HG03175 (cell line): ENCODE measurements around the gene TMEM238L.

Experiments
- ATAC-seq: cut with Tn5 transposase; IDR thresholded peaks from one replicate; pipeline ENCODE4 v1.9.1; 2021; ENCODE audit warnings: mild to moderate bottlenecking, moderate library complexity; ENCODE audit not compliant: unreplicated experiment

TMEM238L gene

GRCh38 chr17:10805911-10806310 lies 2.0 kb upstream of the TMEM238L start:
- ATAC-seq, result no peak

GRCh38 chr17:10804546-10804945 lies 647 bp upstream of the TMEM238L start:
- ATAC-seq, result no peak

DNA sequence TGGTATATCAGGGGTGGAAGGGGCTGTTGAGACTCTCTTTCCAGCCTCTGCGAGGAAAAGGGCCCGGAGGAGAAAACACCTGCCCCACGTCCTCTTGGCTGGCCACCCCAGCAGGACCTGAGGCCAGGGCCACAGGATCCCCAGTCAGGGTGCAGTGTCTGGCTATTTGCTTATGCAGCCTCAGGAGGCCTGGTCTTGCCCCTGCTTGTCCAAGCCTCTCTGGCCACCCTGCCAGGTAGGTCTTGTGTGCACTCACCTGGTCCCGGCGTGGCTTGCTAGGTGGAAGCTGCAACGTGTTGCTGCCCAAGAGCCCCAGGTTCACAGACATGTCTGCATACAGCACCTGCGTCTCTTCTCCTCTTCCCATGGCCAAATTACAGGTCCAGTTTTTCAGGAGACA lies 549 bp downstream of the TMEM238L start:
- ATAC-seq, result no peak

DNA sequence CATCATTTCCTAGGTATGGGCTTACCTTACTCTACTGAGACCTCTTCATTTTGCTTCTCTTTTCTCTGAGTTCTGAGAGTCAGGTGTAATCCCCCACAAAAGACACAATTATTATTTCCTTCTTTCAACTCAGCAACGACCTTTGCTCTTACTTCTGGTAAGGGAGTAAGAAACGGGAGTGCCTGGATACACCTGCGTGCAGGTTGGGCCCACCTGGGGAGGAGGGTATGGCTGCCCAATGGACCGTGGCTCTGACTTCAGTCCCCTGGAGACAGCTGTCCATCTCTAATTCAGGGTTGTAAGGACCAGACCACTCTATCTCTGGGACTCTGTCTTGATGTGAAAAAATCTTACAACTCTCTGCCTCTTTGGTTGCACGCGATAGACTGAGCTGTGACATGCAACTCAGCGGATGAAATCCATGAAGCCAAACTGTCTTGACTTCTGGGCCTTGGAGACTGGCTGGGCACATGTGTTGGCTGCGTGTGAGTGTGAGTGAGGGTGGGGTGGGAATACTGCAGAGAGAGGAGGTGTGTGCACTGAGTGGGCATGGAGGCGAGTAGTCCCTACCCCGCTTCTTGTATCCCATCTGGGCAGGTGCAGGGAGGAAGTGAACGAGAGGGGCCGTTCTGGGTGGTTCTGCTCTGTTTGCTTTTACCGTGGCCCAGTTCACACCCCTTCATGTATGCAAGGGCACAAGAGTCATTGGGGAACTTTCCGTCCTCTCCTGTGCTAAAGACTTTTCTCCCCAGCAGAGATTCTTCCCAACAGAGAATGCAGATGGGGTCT lies 1.2 kb downstream of the TMEM238L start:
- no peak for ATAC-seq

GRCh38 chr17:10799407-10799806 lies 4.5 kb downstream of the TMEM238L start:
- ATAC-seq, result no peak

- ATAC-seq, result no peak
Measured at GRCh38 chr17:10798910-10799309, 5.0 kb downstream of the TMEM238L start.

DNA sequence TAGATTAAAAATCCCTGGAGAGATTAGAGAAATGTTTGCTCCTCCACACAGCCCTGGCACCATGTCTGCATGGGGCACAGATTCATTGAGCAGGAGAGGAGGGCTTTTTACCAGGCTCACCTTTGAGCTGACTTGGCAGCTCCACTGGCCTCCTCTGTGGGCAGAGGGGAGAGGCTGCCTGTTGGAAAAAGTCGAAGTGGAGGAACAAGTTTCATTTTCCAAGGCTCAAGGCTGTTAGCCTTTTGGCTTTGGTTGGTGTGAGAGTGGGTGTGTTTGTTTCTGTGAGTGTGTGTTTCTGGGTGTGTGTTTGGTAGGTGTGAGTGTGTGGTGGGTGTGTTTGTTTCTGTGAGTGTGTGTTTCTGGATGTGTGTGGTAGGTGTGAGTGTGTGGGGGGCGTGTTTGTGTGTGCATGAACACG lies 5.6 kb downstream of the TMEM238L start:
- ATAC-seq, result no peak

DNA sequence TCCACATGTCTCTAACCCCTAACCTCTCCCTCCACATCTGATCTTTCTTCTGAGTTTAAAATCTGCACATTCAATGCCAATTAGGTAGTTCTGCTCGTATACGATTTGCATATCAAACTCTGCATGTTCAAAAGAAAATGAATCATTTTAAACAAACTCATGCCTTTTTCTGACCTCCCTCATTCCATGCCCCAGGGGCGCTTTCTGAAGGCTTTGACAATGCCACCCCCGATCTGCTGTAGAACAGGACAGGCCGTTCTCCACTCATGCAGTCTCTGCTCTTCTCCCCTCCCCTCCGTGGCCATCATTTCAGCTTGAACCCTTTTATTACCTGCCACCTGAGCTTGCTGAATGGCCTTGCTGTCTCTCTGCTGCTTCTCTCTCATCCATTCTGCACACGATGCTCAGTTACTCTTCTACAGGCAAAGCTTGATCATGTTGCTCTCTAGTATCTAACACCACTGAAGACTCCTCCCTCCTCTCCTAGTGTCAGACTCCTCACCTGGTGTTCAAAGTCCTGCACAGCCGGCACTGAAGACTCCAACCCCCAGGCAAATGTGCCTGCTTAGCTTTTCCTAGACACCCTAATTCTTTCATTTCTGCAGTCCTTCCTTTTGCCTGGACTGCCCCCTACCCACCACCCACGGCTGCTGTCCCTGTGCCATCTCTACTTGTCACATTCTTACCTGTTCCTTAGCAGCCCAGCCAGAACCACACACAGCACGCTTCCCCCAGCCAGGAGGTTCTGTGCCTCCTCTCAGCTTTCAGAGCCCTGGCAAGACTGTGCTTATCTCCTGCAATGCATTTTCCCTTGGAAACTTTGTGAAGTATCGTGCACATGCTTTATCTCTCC lies 6.2 kb downstream of the TMEM238L start:
- ATAC-seq, result no peak

DNA sequence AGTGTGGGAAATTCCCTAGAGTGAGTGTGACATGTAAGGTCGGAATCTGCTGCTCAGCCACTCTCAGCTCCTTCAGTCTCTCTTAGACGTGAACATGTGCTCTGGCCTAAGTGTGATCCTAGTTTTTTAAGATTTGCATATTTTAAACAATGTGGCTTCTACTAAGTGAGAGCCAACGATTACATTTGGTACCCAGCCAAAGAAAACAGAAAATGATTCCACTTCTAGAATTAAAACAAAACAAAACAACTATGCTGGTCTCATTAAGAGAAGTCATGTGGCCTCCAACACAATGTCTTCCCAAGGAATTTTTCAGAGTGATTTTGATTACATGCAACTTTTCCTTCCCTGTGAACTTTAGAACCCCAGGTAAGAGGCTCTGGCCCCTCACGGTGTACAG lies 10.1 kb downstream of the TMEM238L start:
- ATAC-seq, result no peak

- no peak for ATAC-seq
Measured at GRCh38 chr17:10793256-10793655, 10.6 kb downstream of the TMEM238L start.

GRCh38 chr17:10792151-10792550 lies 11.7 kb downstream of the TMEM238L start:
- ATAC-seq, result no peak

DNA sequence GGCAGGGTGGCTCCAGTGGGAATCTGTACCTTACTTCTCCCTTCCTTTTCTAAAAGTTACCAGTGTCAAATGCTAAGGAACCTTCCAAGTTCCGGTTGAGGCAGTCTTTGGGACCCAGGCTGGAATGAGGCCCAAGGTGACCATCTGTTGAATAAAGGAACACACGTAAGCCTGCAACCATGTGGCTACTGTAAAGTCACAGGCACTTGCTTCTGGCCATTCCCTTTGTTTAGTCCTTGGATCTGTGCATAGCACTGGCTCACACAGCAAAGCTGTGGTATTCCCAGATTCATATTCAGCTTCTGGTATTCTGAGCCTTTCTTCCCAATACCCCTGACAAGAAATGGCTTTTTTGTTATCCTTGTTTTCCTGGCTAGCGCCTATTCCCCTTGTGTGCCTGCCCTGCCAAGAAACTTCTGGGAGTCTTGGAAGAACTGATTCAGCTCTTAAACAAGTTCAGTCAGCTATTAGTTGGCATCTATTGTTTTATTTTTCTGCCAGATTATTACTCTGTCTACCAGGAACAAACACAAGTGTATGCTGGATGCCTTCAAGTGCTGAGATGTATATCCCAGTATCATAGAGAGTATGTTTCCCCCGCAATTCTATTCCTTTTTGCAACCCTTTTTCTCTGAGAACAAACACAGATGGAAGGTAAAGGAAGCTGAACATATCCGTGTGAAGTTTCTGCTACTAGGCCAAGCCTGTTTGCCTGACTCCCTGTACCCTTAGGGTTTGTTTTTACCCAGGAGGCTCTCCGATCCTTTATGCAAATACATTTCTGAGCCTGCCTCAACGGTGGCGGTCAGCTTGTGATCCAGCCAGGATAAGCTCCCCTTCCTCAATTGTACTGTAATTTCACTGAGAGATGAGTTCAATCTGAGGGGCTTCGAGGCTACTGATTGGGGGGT lies 13.2 kb downstream of the TMEM238L start:
- ATAC-seq, result no peak

DNA sequence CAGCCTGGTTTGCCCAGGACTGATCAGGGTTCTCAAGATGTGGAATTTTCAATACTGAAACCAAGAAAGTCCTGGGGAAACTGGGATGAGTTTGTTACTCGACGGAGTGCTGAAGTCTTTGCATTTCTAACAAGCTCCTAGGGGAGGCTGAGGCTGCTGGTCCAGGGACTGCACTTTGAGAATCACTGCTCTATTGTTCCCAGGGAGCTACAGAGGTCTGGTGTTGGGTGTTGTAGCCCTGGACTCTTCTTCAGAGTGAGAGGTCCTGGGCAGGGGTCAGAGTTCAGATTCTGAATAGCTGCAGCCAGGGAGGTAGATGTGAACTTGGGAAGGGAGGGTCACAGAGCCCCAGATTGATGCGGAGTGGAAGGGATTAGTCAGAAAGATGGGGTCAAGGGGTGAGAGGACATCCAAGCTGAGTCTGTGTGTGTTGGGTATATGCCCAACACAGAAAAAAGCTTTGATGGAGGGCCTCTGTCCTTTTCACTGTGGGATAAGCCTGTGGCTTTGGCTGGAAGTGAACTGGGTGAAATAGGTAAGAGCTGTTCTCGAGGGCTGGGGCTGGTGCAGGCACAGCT lies 14.1 kb downstream of the TMEM238L start:
- no peak for ATAC-seq

- no peak for ATAC-seq
Measured at GRCh38 chr17:10787306-10788045, 16.4 kb downstream of the TMEM238L start.

DNA sequence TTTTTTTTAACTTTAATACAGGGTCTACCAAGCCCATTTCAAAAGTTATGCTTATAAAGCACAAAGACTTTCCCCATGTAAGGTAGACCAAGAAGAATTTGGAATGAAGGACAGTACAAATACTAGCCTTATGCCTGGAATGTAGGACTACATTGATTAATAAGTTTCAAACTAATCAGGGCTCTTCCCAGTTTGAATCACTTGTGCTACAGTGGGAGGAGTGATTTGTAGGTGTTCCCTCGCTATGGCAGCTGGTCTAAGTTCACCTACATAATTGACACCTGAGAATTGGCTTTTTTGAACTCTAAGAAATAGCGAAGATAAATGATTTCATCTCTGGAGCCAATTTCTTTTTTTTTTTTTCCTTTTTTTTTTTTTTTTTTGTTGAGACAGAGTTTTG lies 18.6 kb downstream of the TMEM238L start:
- ATAC-seq, result no peak

DNA sequence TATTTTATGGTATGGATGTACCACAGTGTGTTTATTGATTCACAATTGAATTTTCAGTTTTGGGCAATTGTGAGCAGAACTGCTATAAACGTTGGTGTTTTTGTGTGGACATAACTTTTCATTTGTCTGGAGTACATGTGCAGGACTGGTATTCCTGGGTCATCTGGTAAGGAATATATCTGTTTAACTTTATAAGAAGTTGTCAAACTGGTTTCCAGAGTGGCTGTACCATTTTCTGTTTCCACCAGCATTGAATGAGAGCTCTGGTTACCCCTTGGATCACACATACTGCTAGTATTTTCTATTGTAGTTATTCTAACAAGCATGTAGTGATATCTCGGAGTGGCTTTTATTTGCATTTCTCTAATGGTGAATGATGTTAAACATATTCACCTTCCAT lies 24.3 kb downstream of the TMEM238L start:
- no peak for ATAC-seq

DNA sequence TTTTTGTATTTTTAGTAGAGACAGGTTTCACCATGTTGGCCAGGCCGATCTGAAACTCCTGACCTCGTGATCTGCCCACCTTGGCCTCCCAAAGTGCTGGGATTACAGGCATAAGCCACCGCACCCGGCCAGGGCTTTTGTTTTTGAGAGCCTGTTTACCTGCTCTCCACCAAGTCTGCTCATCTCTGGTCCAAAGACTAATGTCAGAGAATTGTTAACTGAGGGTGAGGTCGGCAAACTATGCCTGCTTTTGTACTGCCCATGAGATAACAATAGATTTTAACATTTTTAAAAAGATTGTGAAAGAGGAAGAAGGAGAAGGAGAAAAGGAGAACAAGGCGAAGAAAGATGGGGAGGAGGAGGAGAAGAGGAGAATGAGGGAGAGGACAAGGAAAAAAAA lies 26.0 kb downstream of the TMEM238L start:
- ATAC-seq, result no peak

DNA sequence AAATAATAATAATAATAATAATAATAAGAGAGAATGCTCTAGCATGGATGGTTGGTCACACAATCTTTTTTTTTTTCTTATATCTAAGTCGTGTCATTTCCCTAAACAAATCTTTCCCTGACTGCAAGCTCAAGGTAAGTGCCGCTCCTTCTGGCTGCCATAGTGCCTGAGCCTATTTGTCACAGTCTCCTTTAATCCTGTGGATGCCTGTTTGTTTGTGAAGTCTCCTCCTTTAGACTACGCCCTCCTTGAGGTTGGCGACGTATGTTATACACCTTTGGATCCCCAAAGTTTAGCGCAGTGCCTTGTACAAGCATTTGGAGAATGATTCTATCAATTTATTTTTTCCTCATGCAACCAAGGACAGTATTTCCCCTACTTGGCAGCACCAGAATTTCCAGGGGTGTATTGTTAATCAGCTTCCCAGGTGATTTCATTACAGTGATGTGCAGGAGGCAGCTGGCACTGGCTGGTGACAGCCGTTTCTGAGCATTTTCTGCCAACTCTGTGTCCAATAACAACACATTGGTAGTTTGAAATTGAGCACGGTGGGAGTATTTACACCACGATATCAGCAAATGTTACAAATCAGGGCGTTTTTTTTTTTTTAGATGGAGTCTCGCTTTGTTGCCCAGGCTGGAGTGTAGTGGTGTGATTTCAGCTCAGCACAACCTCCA lies 26.6 kb downstream of the TMEM238L start:
- no peak for ATAC-seq

- ATAC-seq, result no peak
Measured at GRCh38 chr17:10776381-10776780, 27.5 kb downstream of the TMEM238L start.
